PC-3 (cell line): ENCODE results near the gene HNRNPL.

ENCODE experiments used
- CTCF ChIP-seq: fragments of 300-600 bp; sonication (generic); conservative IDR thresholded peaks from 2 replicates; pipeline ENCODE4 v1.5.1; 2017; ENCODE audit warnings: antibody characterized with exemption, low read depth, mild to moderate bottlenecking, low read length
- EZH2 ChIP-seq: fragments of 300-600 bp; sonication (generic); IDR thresholded peaks from one replicate; pipeline ENCODE4 v1.6.1; 2017; ENCODE audit warnings: antibody characterized with exemption, mild to moderate bottlenecking, low read length; ENCODE audit not compliant: unreplicated experiment
- EZH2phosphoT487 ChIP-seq: fragments of 300-600 bp; sonication (generic); IDR thresholded peaks from 2 replicates; pipeline ENCODE4 v1.6.1; 2018; ENCODE audit warnings: mild to moderate bottlenecking, antibody characterized with exemption, low read length, borderline replicate concordance

GRCh38 chr19:38830039-38830733 lies 19.6 kb downstream of the HNRNPL start:
- no peak for TF ChIP-seq CTCF
- no peak for TF ChIP-seq EZH2
- no peak for TF ChIP-seq EZH2phosphoT487
